ENCODE data around the gene TUBG2. TPM values are rescaled to one million over a fixed set of nuclear protein-coding genes. Genes with fewer than 3 reads are reported as not detected.

The TUBG2 gene
- total and polyA plus RNA-seq, 12 donors, result 14.5 to 65.1 (median 45.6) TPM

DNA sequence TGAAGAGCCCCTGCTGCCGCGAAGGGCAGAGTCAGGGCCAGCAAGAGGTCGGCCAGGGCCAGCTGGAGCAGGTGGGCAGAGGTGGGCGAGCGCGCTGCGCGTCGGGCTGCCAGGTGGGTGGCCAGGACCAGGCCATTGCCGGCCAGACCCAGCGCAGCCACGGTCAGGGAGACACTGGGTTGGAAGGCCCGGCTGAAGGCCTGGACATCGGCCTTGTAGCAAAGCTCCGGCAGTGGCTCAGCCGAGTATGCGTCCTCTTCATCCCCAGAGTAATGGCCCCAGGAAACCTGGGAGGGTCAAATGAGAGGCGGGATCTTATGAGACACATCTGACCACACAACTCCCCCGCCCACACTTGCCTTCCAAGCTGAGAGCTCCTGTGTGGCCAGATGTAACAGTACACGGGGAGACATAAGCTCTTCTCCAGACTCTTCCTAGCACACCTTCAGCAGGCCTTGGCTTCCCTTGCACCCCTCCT lies 21.3 kb downstream of the TUBG2 start:
- TF ChIP-seq POLR2A (IDR thresholded peaks at IDR 0.05), result no peak
- TF ChIP-seq, protein P1, sequence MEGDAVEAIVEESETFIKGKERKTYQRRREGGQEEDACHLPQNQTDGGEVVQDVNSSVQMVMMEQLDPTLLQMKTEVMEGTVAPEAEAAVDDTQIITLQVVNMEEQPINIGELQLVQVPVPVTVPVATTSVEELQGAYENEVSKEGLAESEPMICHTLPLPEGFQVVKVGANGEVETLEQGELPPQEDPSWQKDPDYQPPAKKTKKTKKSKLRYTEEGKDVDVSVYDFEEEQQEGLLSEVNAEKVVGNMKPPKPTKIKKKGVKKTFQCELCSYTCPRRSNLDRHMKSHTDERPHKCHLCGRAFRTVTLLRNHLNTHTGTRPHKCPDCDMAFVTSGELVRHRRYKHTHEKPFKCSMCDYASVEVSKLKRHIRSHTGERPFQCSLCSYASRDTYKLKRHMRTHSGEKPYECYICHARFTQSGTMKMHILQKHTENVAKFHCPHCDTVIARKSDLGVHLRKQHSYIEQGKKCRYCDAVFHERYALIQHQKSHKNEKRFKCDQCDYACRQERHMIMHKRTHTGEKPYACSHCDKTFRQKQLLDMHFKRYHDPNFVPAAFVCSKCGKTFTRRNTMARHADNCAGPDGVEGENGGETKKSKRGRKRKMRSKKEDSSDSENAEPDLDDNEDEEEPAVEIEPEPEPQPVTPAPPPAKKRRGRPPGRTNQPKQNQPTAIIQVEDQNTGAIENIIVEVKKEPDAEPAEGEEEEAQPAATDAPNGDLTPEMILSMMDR (IDR thresholded peaks at IDR 0.05), result no peak
- H3K4me3 ChIP-seq, result peak overlapping the region in 1 of 4 donors; percentile 95
- intact Hi-C loops (cut with DNase I), result loop anchor here in 1 of 2 donors (5.0 kb wide), 2 partner anchors 73 to 98 kb away; partner anchors contain the start of genes RETREG3 and TUBG1
- H3K4me1 ChIP-seq (replicated peaks in 1 of 2), result peaks cover 34 to 63% of the 10 kb centered on the region in 2 donors
- no peaks in the 10 kb centered on the region for H3K27me3 ChIP-seq
- peak overlapping the region in 4 of 5 donors; percentile 88 to 96 (median 92) for H3K27ac ChIP-seq
- DNase-seq, result peak in 3 of 7 donors; percentile 31 to 90 (median 40)
- H3K36me3 ChIP-seq (replicated peaks in 1 of 2), result no peaks in the 10 kb centered on the region
- WGBS, 4 donors, result 46 to 60% (median 54%) methylated on average over 2 to 20 of the region's 20 CpGs
- no peaks in the 10 kb centered on the region for H3K9me3 ChIP-seq (replicated peaks in 1 of 3)

DNA sequence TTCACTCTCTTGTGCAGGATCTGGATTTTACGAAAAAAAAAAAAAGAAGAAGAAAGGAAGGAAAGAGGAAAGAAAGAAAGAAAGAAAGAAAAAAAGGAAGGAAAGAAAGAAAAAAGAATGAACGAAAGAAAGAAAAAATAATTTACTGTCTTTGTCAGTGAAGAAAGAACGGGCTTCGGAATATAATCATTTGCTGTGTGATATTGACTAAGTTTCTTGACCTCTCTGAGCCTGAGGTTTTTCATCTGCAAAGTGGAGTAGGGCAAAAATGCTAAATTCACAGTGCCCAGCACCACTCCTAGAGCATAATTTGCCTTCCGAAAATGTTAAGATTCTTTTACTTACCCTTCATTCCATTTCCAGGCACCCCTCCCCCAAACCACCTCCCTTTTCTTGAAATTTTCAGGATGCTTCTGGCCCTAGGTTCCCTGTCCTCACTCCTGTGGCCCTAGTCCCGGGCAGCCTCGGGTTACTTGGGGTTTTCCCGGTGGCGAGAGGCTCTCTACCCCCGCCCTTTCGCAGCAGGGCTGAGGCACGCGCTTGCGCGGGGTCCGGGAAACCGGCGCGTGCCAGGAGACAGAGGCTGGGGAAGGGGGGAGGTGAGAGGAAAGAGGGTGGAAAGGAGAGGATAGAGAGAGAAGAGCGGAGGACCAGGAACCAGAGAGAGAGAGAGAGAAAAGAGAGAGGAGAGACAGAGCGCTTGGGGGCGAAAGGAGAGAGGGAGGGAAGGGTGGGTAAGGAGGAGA lies 23.1 kb downstream of the TUBG2 start, which contains the start of gene CNTNAP1:
CNTNAP1 (plus strand) TSS at position 556 of the 746 bp plus-strand sequence. CDS start 299 bp downstream, outside the sequence.
- intact Hi-C loops (cut with DNase I), result loop anchor here in 1 of 2 donors (5.0 kb wide), 2 partner anchors 75 to 100 kb away; partner anchors contain the start of genes RETREG3 and TUBG1
- no peak for TF ChIP-seq POLR2A (IDR thresholded peaks at IDR 0.05)
- TF ChIP-seq, protein P1 (IDR thresholded peaks at IDR 0.05), result no peak
- H3K4me3 ChIP-seq, result peak within 1 kb of the TSS in 1 of 4 donors; percentile 41
- 8 to 11% (median 10%) methylated on average over 22 of the region's 22 CpGs for WGBS, 4 donors
- no peaks in the 10 kb centered on the region for H3K36me3 ChIP-seq (replicated peaks in 1 of 2)
- H3K9me3 ChIP-seq (replicated peaks in 1 of 3), result no peaks in the 10 kb centered on the region
- DNase-seq, result peak in 6 of 7 donors; percentile 56 to 83 (median 74)
- peak within 1 kb of the TSS in 2 of 5 donors; percentile 49 to 60 for H3K27ac ChIP-seq
- H3K27me3 ChIP-seq, result no peaks in the 10 kb centered on the region
- peaks cover 28 to 59% of the 10 kb centered on the region in 2 donors for H3K4me1 ChIP-seq (replicated peaks in 1 of 2)

DNA sequence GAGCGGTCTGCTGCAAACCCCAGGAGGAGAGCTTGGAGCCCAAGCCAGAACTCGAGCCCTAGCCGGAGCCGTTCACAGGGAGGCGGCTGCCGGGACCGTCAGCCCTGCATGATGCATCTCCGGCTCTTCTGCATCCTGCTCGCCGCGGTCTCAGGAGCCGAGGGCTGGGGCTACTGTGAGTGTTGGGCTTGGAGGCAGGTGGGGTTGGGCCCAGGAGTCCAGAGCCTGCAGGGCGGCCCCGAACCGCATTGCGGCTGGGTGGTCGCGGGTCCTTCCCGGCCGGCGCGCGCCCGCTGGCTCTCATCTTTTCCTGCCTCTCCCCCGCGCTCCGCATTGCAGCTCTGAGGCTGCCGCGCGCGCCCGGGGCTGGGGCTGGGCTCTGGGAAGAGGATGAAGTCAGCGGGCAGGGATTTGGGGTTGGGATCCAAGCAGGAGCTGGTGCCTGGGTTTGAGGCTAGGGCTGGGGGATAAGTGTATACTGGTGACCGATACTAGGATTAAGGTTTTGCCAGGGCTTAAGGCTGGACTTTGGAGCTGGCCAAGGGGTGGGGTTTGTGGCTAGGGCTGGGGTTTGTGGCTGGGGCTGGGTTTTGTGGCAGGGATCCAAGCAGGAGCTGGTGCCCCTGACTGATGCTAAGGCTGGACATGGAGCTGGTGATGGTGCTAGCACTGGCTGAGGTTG lies 23.8 kb downstream of the TUBG2 start:
- peak overlapping the region in 2 of 5 donors; percentile 49 to 60 for H3K27ac ChIP-seq
- H3K9me3 ChIP-seq (replicated peaks in 1 of 3), result no peaks in the 10 kb centered on the region
- intact Hi-C loops (cut with DNase I), result loop anchor here in 1 of 2 donors (5.0 kb wide), 2 partner anchors 76 to 101 kb away; partner anchors contain the start of genes RETREG3 and TUBG1
- no peaks in the 10 kb centered on the region for H3K27me3 ChIP-seq
- peak overlapping the region in 1 of 4 donors; percentile 41 for H3K4me3 ChIP-seq
- peak in 4 of 7 donors; percentile 45 to 64 (median 50) for DNase-seq
- peaks cover 21 to 52% of the 10 kb centered on the region in 2 donors for H3K4me1 ChIP-seq (replicated peaks in 1 of 2)
- TF ChIP-seq POLR2A (IDR thresholded peaks at IDR 0.05), result no peak
- TF ChIP-seq, protein P1 (IDR thresholded peaks at IDR 0.05), result no peak
- no peaks in the 10 kb centered on the region for H3K36me3 ChIP-seq (replicated peaks in 1 of 2)
- WGBS, 4 donors, result 1 to 2% (median 2%) methylated on average over 13 to 34 of the region's 34 CpGs

All from adrenal gland (tissue), 12 donors.